Mucosa of stomach (tissue), 1 donor: Measurements from ENCODE around the gene EPB41L1.

ENCODE experiments used
- H3K27me3 ChIP-seq: one replicate; pipeline ENCODE4 v1.7.0; 2013; ENCODE audit warnings: mild to moderate bottlenecking, low read length; ENCODE audit not compliant: control insufficient read depth, insufficient read depth
- H3K36me3 ChIP-seq: one replicate; pipeline ENCODE4 v1.7.0; 2013; ENCODE audit warnings: low read length; ENCODE audit not compliant: control insufficient read depth, insufficient read depth
- H3K4me1 ChIP-seq: one replicate; pipeline ENCODE4 v1.7.0; 2013; ENCODE audit warnings: mild to moderate bottlenecking, low read length; ENCODE audit not compliant: control insufficient read depth, insufficient read depth
- H3K4me3 ChIP-seq: one replicate; pipeline ENCODE4 v1.7.0; 2013; ENCODE audit warnings: low read length
- H3K9ac ChIP-seq: one replicate; pipeline ENCODE4 v1.7.0; 2013; ENCODE audit warnings: mild to moderate bottlenecking, low read length, moderate library complexity
- H3K9me3 ChIP-seq: one replicate; pipeline ENCODE4 v1.7.0; 2013; ENCODE audit warnings: mild to moderate bottlenecking, low read length, moderate library complexity; ENCODE audit not compliant: control insufficient read depth
- donor health status: Pancreatic carcinoma.

Gene EPB41L1

DNA sequence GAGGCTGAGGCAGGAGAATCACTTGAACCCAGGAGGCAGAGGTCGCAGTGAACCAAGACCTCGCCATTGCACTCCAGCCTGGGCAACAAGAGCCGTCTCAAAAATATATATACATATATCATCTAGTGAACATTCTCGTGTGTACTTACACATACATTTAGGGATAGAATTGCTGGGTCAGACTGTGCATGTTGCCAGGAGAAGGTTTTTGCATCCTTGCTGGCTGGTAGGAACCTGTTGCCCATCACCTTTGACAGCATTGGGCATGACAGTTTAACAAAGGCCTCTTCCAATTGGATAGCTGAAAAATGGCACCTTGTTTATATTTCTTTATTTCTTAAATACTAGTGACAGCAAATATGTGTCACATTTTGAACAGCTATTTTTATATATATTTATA lies 87.1 kb downstream of the EPB41L1 start:
- Histone ChIP-seq H3K4me3 (no peak overlapping the region), H3K4me1 (peaks cover 4% of the 10 kb centered on the region), H3K9me3 (no peaks in the 10 kb centered on the region), H3K36me3 (peaks cover 4% of the 10 kb centered on the region), H3K9ac (no peak overlapping the region), H3K27me3 (no peaks in the 10 kb centered on the region)

DNA sequence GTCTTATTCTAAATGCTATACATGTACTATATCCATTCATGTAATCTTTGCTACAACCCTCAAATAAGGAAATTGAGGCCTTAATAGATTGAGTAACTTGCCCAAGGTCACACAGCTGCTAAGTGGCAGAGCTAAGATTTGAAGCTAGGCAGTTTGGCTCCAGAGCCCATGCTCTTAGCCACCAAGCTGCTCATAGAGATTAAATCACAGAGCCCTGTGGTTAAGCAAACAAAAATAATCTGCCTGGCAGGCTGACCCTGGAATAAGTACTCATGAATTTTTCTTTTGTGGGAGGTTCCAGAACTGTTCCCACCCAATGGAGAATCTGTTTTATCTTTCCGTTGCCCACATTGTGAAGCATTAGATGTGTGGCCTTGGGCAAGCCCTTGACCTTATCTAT lies 89.2 kb downstream of the EPB41L1 start:
- H3K4me1 ChIP-seq: no peaks in the 10 kb centered on the region
- no peaks in the 10 kb centered on the region for H3K27me3 ChIP-seq
- H3K36me3 ChIP-seq: peaks cover 4% of the 10 kb centered on the region
- H3K9ac ChIP-seq: no peak overlapping the region
- no peaks in the 10 kb centered on the region for H3K9me3 ChIP-seq
- no peak overlapping the region for H3K4me3 ChIP-seq

- no peaks in the 10 kb centered on the region for H3K27me3 ChIP-seq
- peaks cover 4% of the 10 kb centered on the region for H3K36me3 ChIP-seq
- H3K4me1 ChIP-seq: no peaks in the 10 kb centered on the region
- H3K4me3 ChIP-seq: no peak overlapping the region
- H3K9ac ChIP-seq: no peak overlapping the region
- no peaks in the 10 kb centered on the region for H3K9me3 ChIP-seq
Measured at GRCh38 chr20:36246401-36246800, 91.9 kb downstream of the EPB41L1 start.

DNA sequence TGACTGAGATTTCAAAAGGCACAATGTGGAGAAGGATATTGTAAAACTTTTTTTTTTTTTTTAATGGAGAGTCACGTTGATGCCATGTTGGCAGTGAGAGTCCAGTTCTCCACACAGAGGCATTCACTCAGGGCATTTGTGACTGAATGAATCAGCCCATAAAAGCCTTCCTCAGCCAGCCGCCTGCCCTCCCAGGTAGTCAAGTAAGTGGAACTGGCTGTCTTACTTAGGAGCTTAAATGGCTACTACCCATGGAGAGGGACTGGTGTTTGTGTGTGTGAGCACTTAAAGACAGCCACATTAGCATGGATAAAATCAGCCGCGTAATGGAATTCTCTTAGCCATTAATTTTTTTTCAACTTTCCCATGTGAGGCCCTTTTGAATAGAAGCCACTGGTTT lies 94.3 kb downstream of the EPB41L1 start:
- Histone ChIP-seq H3K4me1 (no peaks in the 10 kb centered on the region), H3K36me3 (peaks cover 4% of the 10 kb centered on the region)

DNA sequence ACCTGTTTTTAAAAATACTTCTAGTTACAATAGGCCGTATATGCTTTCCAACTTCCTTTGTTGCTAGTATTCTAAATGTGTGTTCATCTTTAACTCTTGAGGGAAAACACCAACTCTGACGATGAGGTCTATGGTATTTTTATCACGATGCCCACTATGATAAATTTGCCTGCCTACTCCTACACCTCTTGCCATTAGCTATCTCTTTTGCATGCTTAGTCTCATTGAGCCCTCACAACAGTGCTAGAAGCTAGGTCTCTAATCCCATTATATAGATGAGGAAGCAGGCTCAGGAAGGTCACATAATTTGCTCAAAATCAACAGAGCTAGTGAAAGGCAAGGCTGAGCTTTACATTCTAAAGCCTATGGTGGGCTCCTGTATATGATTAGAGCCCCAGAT lies 94.9 kb downstream of the EPB41L1 start:
- Histone ChIP-seq H3K4me3 (no peak overlapping the region), H3K4me1 (no peaks in the 10 kb centered on the region), H3K9ac (no peak overlapping the region), H3K9me3 (no peaks in the 10 kb centered on the region), H3K36me3 (peaks cover 3% of the 10 kb centered on the region), H3K27me3 (no peaks in the 10 kb centered on the region)

More for the DNA sequence above, 94.3 kb downstream of the EPB41L1 start:
- H3K9me3 ChIP-seq: no peaks in the 10 kb centered on the region
- no peak overlapping the region for H3K4me3 ChIP-seq
- H3K27me3 ChIP-seq: no peaks in the 10 kb centered on the region
- no peak overlapping the region for H3K9ac ChIP-seq

DNA sequence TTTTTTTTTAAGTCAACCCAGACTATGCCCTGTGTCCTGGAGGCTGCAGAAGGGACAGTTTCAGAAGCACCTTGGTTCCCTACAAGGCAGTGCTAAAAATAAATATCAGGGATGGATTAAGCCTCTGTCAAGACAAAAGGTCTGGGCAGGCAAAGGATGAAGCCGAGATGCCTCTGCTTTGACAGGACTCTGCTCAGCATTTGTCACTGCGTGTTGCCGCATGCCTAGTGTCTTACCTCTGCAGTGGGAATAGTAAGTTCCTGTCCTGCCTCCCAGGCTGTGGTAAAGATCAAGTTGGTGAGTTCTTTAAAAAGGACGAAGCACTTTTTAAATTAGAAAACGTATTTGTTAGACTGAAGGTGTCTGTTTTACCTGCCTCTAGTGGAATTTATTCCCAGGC lies 96.9 kb downstream of the EPB41L1 start:
- Histone ChIP-seq H3K27me3 (no peaks in the 10 kb centered on the region), H3K4me1 (no peaks in the 10 kb centered on the region), H3K4me3 (no peak overlapping the region), H3K9me3 (no peaks in the 10 kb centered on the region), H3K36me3 (no peaks in the 10 kb centered on the region), H3K9ac (no peak overlapping the region)

DNA sequence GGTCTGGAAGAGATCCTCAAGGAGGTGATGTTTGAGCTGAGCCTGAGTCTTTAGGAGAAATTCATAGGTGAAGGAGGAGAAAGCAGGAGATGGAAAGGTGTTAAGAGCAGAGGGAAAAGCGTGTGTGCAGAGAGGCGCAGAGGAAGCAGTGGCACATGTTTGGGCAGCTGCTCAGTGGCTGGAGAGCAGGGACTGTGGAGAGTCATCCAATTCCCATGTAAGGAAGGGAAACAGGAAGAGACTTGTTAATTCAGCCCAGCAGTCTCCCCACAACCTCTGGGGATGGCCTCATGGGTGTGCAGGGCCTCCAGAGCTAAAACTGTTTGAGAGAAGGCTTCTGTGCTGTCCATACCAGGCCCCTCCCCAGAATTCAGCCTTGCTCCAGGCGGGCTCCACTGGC lies 98.0 kb downstream of the EPB41L1 start:
- Histone ChIP-seq H3K4me1 (no peaks in the 10 kb centered on the region), H3K9ac (no peak overlapping the region), H3K36me3 (no peaks in the 10 kb centered on the region), H3K9me3 (no peaks in the 10 kb centered on the region), H3K4me3 (no peak overlapping the region), H3K27me3 (no peaks in the 10 kb centered on the region)

GRCh38 chr20:36253036-36253435 lies 98.5 kb downstream of the EPB41L1 start:
- Histone ChIP-seq H3K36me3 (no peaks in the 10 kb centered on the region), H3K4me1 (no peaks in the 10 kb centered on the region), H3K27me3 (no peaks in the 10 kb centered on the region)

GRCh38 chr20:36254076-36254475 lies 99.5 kb downstream of the EPB41L1 start:
- no peaks in the 10 kb centered on the region for H3K36me3 ChIP-seq
- H3K4me3 ChIP-seq: no peak overlapping the region
- no peak overlapping the region for H3K9ac ChIP-seq
- no peaks in the 10 kb centered on the region for H3K4me1 ChIP-seq
- H3K27me3 ChIP-seq: no peaks in the 10 kb centered on the region
- H3K9me3 ChIP-seq: no peaks in the 10 kb centered on the region

More at GRCh38 chr20:36253036-36253435, 98.5 kb downstream of the EPB41L1 start:
- Histone ChIP-seq H3K9me3 (no peaks in the 10 kb centered on the region), H3K4me3 (no peak overlapping the region), H3K9ac (no peak overlapping the region)

GRCh38 chr20:36255445-36255844 lies 100.9 kb downstream of the EPB41L1 start:
- no peaks in the 10 kb centered on the region for H3K4me1 ChIP-seq
- H3K36me3 ChIP-seq: no peaks in the 10 kb centered on the region
- no peak overlapping the region for H3K9ac ChIP-seq
- H3K4me3 ChIP-seq: no peak overlapping the region
- no peaks in the 10 kb centered on the region for H3K9me3 ChIP-seq
- H3K27me3 ChIP-seq: no peaks in the 10 kb centered on the region

GRCh38 chr20:36259177-36260061 lies 104.9 kb downstream of the EPB41L1 start:
- Histone ChIP-seq H3K9ac (no peak overlapping the region), H3K4me3 (no peak overlapping the region), H3K4me1 (no peaks in the 10 kb centered on the region), H3K9me3 (no peaks in the 10 kb centered on the region), H3K27me3 (no peaks in the 10 kb centered on the region), H3K36me3 (no peaks in the 10 kb centered on the region)

GRCh38 chr20:36260316-36260715 lies 105.8 kb downstream of the EPB41L1 start:
- Histone ChIP-seq H3K4me3 (no peak overlapping the region), H3K4me1 (no peaks in the 10 kb centered on the region), H3K9me3 (no peaks in the 10 kb centered on the region), H3K36me3 (no peaks in the 10 kb centered on the region), H3K9ac (no peak overlapping the region), H3K27me3 (no peaks in the 10 kb centered on the region)
